H1 (cell line): ENCODE data around the gene IL31. TPM values are rescaled to one million over a fixed set of nuclear protein-coding genes. Genes with fewer than 3 reads are reported as not detected.

Experiments
- CTCF ChIP-seq, 3 experiments: IDR thresholded peaks; 1 replicate in 2 of 3; 2 replicates in 1 of 3; pipeline versions ENCODE4 v1.5.1 to v1.6.1; 2011; ENCODE audit warnings: low read length in 3 of 3, mild to moderate bottlenecking in 3 of 3, inconsistent platforms in 2 of 3, low read depth in 1 of 3, moderate library complexity in 1 of 3; ENCODE audit not compliant: insufficient read depth in 1 of 3; ENCODE audit errors: control extremely low read depth in 1 of 3
- polyA plus RNA-seq, 7 experiments: library from polyadenylated mRNA; depleted of rRNA in 3 of 7; stranded (reverse) in 5 of 7; unstranded in 2 of 7; fragments of >200 nt in 5 of 7; fragments of 200-250 nt in 2 of 7; gene quantifications; 1 replicate in 5 of 7; 2 replicates in 1 of 7; 4 replicates in 1 of 7; pipeline versions ENCODE4 v1.2.1 to v1.2.3, GENCODE V29; 2011 to 2013; ENCODE audit warnings: missing spikeins in 2 of 7, mixed read lengths in 2 of 7
- total RNA-seq: library from RNA; stranded (reverse); fragmentation: NEBNext Ultra II Directional; extraction: Animal tissue kit (Norgen Biotek cat#: 25700); gene quantifications from 2 replicates; pipeline ENCODE4 v1.2.1, GENCODE V29; 2021

IL31 gene
- total and polyA plus RNA-seq, 2 of the 8 experiments (the other 6 are each of a cell fraction or from before 2014, with no cell fraction given) = not detected

GRCh38 chr12:122185494-122186082 is 11.6 kb upstream of the IL31 start (continued):
- no peak for TF ChIP-seq CTCF (IDR thresholded peaks at IDR 0.05; ENCODE audit: control extremely low read depth in 1 of 3, insufficient read depth in 1 of 3, low read depth in 1 of 3, low read length in 3 of 3)
